Effector memory CD4-positive, alpha-beta T cell (primary cell): Measurements from ENCODE around the gene MYO15B.

ENCODE experiments used
- DNase-seq, 3 donors: peaks; one replicate each; pipeline ENCODE4 v3.0.0-alpha.2; 2020
- H3K27ac ChIP-seq: 2 replicates; pipeline ENCODE4 v1.7.0; 2013; ENCODE audit warnings: mild to moderate bottlenecking, low read length, moderate library complexity; ENCODE audit not compliant: insufficient read depth, poor library complexity, severe bottlenecking
- H3K27me3 ChIP-seq: replicated peaks from 2 replicates; pipeline ENCODE4 v1.7.0; 2013; ENCODE audit warnings: mild to moderate bottlenecking, low read length; ENCODE audit not compliant: insufficient read depth, control insufficient read depth, poor library complexity, severe bottlenecking
- H3K36me3 ChIP-seq: 2 replicates; pipeline ENCODE4 v1.7.0; 2013; ENCODE audit warnings: mild to moderate bottlenecking, low read length, moderate library complexity; ENCODE audit not compliant: control insufficient read depth, insufficient read depth
- H3K4me1 ChIP-seq: 2 replicates; pipeline ENCODE4 v1.7.0; 2013; ENCODE audit warnings: low read length, mild to moderate bottlenecking; ENCODE audit not compliant: control insufficient read depth, insufficient read depth, poor library complexity, severe bottlenecking
- H3K4me3 ChIP-seq: 2 replicates; pipeline ENCODE4 v1.7.0; 2013; ENCODE audit warnings: low read length, low read depth, mild to moderate bottlenecking; ENCODE audit not compliant: insufficient read depth, poor library complexity, severe bottlenecking
- H3K9me3 ChIP-seq: 2 replicates; pipeline ENCODE4 v1.7.0; 2013; ENCODE audit warnings: mild to moderate bottlenecking, low read length, moderate library complexity; ENCODE audit not compliant: control insufficient read depth
- total RNA-seq, 3 donors: gene quantifications; one replicate each; lab custom pipeline; 2026; lab: John Stamatoyannopoulos, UW

Gene MYO15B
- 51.5 to 84.6 (median 81.5) reads per million in 3 donors for total RNA-seq

DNA sequence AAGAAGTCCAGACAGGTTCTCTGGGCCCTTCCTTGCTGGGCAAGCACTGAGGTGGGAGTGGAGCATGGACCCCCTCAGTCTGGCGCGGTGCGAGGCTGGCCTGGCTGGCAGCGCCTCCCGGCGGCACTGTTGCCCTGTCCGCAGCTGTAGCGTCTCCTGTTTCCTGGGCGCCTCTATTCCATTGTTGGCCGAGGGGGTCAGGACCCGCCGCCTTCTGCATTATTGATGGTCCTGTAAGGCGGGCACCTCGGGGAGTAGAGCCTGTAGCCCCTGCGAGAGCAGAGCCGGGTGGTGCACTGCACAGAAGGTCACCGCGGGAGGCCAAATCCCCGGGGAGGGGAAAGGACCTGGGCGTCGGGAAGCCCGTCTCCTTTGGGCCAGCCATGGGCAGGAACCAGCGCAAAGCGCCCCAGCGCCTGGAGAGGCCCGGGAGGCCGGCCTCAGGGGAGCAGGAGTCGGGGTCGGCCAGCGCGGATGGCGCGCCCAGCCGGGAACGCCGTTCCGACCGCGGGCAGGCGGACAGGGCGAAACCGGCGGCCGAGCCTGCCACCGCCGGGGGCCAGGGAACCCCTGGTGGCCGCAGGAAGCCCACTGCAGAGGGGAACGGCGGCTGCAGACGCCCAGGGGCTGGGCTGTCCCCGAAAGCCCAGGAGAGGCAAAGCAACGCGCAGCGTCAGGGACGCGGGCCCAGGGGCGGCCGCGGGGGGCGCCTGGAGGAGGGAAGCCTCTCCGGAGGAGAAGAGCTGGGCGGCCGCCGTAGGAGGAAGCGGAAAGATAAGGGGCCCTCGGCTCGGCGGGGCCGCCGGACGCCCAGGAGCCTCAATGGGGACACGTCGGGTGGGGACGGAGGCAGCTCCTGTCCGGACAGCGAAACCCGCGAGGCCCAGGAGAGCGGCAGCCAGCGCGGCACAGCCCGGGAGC, at the start of gene MYO15B:
Gene MYO15B, plus strand, starts transcription at position 126 of the 921 bp plus-strand sequence. Its CDS starts 258 bp downstream, at position 384.
- H3K9me3 ChIP-seq = no peaks in the 10 kb centered on the region
- H3K36me3 ChIP-seq = no peaks in the 10 kb centered on the region
- H3K4me3 ChIP-seq = peak within 1 kb of the TSS; percentile 52
- H3K27me3 ChIP-seq = no peaks in the 10 kb centered on the region
- H3K27ac ChIP-seq = peak within 1 kb of the TSS; percentile 51
- DNase-seq = peak; percentile 20 to 40 (median 21)
- peaks cover 5% of the 10 kb centered on the region for H3K4me1 ChIP-seq

DNA sequence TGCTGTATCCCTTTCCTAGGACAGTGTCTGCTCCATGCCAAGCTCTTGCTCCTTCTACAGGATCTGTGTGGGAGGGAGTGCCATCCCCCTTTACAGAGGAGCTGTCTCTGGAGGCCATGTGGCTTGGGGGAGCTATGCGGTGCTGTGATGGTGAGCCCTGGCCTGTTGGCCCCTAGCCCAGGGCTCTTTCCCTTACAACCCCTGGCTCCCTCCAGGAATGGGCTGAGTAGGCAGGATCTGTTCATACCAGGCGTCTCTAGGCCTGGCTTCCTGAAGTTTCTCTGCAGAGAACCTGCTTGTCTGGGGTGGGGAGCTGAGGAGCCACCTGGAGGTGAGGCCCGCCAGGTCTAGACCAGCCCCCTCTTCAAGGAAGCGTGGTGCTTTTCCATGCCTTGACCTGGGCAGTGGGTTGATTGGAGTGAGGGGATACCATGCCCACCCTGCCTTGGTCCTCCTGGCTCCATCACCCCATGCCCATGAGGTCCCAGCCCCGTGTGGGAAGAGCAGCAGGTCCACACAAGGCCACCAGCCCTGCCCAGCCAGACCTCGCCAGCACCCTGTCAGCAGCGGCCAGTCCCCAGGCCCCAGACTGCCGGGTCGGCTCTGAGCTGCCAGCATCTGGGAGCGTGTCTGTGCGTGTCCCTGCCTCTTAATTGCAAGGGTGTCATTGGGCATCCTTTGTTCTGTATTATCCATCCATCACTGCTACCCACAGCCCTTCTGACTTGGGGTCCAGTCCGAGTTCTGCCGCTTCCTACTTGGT, 47.5 kb upstream of the MYO15B start:
- H3K4me1 ChIP-seq = peaks cover 9% of the 10 kb centered on the region
- no peaks in the 10 kb centered on the region for H3K27me3 ChIP-seq
- no peak overlapping the region for H3K4me3 ChIP-seq
- no peak overlapping the region for H3K27ac ChIP-seq
- no peaks in the 10 kb centered on the region for H3K9me3 ChIP-seq
- no peak for DNase-seq
- H3K36me3 ChIP-seq = no peaks in the 10 kb centered on the region

DNA sequence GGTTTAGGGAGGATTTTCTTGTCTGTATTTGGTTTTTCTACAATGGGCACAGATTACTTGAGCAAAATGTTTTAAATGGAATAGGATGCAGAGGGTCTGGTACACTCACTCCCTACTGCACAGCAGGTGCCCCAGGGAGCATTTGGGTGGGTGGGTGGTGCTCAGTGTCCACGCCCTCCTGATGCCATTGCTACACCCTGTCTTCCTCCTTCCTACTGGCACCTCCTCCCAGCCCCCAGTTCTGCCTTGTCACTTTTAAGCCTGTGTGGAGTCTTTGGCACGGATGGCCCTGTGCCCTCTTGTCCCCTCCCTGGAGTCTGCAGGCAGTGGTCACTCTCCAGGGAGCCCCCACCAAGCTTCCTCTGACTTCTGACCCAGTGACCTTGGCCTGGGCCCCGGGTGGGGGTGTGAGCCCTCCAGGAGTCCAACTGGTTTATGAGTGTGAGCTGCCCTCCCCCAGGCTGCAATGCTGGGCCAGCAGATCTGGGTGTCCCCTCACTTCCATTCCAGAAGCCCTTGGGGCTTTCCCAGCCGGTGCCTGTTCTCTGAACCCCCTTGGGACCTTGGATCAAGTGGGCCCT, 46.6 kb upstream of the MYO15B start:
- Histone ChIP-seq H3K36me3 (no peaks in the 10 kb centered on the region), H3K4me1 (peaks cover under 1% of the 10 kb centered on the region), H3K9me3 (no peaks in the 10 kb centered on the region), H3K27me3 (no peaks in the 10 kb centered on the region), H3K4me3 (no peak overlapping the region), H3K27ac (no peak overlapping the region)
- no peak for DNase-seq

DNA sequence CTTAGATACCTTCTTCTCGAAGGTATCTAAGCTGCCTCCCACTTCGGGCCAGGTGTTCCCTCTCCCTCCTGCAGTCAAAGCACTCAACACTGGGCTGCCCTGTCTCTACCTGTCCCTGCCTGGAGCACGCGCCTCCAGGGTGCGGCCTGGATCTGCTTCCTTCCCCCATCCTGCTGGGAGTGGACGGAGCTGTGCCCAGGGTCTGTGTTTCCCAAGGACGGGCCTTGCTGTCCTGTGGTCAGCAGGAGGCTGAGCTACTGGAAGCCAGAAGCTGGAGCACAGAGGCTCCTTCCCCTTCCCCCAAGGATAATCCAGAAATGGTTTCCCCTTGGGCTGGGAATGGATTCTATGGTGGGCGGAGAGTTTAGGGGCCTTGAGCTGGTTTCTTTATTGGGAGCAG, 45.4 kb upstream of the MYO15B start:
- H3K27me3 ChIP-seq = no peaks in the 10 kb centered on the region
- no peak for DNase-seq
- H3K9me3 ChIP-seq = no peaks in the 10 kb centered on the region
- H3K4me1 ChIP-seq = no peaks in the 10 kb centered on the region
- H3K4me3 ChIP-seq = no peak overlapping the region
- no peak overlapping the region for H3K27ac ChIP-seq
- H3K36me3 ChIP-seq = no peaks in the 10 kb centered on the region

DNA sequence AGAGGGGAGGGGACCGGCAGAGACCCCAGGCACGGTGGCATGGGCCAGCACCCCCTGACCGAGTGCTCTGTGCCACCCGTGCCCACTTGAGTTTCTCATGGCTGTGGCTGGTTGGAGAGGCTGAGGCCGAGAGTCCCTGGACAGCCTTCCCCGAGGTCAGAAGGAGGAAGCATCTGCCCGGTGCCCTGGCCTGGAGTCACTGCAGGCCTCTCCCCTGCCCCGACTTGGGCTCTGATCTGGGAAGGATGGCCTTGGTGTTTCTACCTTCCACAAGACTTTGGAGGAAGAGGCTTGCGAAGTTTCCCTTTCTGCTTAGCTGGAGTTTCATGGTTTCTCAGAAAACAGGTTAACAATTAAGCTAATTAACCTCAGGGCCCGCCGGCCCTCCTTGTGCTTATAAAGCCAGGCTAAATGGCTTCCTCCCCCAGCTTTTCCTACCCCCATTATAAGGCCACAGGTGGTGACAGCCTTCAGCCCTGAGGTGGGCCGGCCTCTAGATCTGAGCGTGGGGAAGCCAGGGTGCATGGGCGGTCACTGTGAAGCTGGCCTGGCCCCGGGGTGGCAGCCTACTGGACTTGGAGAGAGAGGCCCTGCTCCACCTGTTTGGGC, 44.8 kb upstream of the MYO15B start:
- Histone ChIP-seq H3K4me1 (no peaks in the 10 kb centered on the region), H3K36me3 (no peaks in the 10 kb centered on the region), H3K27me3 (no peaks in the 10 kb centered on the region), H3K27ac (no peak overlapping the region), H3K9me3 (no peaks in the 10 kb centered on the region), H3K4me3 (no peak overlapping the region)
- DNase-seq = no peak

DNA sequence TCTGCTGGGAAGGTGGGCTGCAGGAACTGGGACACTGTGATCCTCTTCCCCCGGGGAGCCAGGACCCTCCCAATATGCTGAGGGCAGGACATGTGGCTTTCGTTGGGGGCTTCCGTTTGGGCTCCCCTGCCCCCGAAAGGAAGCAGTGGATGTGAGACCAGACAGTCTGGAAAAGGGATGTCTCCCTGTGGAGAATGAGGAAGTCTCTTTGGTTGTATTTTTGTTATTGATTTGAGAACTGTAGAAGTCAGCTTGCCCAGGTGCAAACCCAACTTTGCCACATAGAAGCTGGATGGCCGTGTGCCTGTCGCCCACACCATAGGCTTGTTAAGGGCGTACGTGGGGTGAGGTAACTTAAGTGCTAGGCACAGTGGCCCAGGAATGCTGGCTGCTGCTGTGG, 43.4 kb upstream of the MYO15B start:
- H3K27ac ChIP-seq = no peak overlapping the region
- no peaks in the 10 kb centered on the region for H3K27me3 ChIP-seq
- no peaks in the 10 kb centered on the region for H3K9me3 ChIP-seq
- H3K4me3 ChIP-seq = no peak overlapping the region
- H3K36me3 ChIP-seq = no peaks in the 10 kb centered on the region
- H3K4me1 ChIP-seq = no peaks in the 10 kb centered on the region
- no peak for DNase-seq

DNA sequence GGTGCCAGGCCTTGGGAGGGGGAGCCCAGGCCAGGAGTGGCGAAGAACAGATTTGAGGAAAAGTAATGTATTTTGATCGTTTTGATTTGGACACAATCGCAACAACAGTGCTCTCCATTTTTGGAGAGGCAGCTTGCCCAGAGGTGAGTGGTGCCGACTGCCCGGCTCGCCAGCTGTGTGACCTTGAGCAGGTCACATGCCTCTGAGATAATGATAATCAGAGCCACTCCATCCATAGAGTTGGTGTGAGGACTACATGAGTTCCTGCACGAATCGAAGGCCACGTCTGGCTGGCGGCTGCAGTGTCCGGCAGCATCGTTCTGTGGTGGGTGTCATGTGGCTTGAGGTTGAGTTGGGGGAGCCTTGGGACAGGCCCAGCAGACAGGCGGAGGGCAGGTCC, 41.4 kb upstream of the MYO15B start:
- Histone ChIP-seq H3K27me3 (no peaks in the 10 kb centered on the region), H3K4me3 (no peak overlapping the region), H3K9me3 (no peaks in the 10 kb centered on the region), H3K27ac (no peak overlapping the region), H3K36me3 (no peaks in the 10 kb centered on the region), H3K4me1 (no peaks in the 10 kb centered on the region)
- DNase-seq = no peak

DNA sequence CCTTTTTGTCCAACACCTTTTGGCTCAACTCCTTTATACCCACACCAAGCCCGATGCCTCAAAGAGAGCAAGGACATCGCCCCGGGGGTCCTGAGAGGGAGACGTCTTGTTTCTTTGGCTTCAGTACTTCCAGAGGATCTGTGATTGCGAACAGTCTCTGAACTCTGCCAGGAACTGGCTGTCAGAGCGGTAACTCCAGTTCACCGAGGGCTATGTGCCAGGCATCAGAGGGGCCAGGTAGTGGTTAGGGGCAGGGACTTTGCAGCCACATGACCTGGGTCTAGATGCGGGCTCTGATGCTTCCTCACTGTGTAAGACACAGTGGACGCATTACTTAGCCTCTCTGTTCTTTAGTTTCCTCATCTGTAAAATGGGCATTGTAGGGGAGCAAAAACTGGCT, 40.5 kb upstream of the MYO15B start:
- no peak for DNase-seq
- no peak overlapping the region for H3K4me3 ChIP-seq
- no peaks in the 10 kb centered on the region for H3K9me3 ChIP-seq
- no peaks in the 10 kb centered on the region for H3K36me3 ChIP-seq
- no peaks in the 10 kb centered on the region for H3K27me3 ChIP-seq
- no peaks in the 10 kb centered on the region for H3K4me1 ChIP-seq
- H3K27ac ChIP-seq = no peak overlapping the region

DNA sequence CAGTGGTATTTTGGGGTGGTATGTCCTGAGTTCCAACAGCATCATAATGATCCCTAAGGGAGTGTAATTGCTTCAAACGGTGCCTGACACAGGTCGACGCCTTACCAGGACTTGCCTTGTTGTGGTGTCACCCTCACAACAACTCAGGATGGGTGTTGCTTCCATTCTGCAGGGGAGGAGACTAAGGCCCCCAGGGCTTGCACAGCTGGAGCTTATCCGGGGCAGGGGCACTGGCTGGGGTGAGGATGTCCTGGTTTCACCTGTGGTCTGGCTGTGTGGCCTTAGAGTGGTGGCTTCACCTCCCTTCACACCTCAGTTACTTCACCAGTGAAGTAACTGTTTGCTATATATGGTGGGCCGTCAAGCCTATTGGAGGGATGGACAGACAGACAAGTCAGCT, 38.8 kb upstream of the MYO15B start:
- no peak overlapping the region for H3K27ac ChIP-seq
- H3K9me3 ChIP-seq = no peaks in the 10 kb centered on the region
- no peak overlapping the region for H3K4me3 ChIP-seq
- no peaks in the 10 kb centered on the region for H3K36me3 ChIP-seq
- no peak for DNase-seq
- H3K4me1 ChIP-seq = no peaks in the 10 kb centered on the region
- H3K27me3 ChIP-seq = no peaks in the 10 kb centered on the region
